OCI-LY1 (cell line): ENCODE data around the gene VWA5B1.

Source experiments
- H2AFZ ChIP-seq: fragments of 200-600 bp; sonication (generic), shearing (Covaris generic); 2 replicates; pipeline ENCODE4 v1.6.0; 2014; ENCODE audit warnings: antibody characterized with exemption, mild to moderate bottlenecking, low read length
- H3F3A ChIP-seq: fragments of 200-600 bp; sonication (generic), shearing (Covaris generic); 2 replicates; pipeline ENCODE4 v1.6.0; 2014; ENCODE audit warnings: mild to moderate bottlenecking, antibody characterized with exemption, low read length, moderate library complexity; ENCODE audit not compliant: insufficient read depth
- H3K27ac ChIP-seq: fragments of 200-600 bp; sonication (generic); 2 replicates; pipeline ENCODE4 v1.5.1; 2014; ENCODE audit warnings: low read length, mixed run types, mild to moderate bottlenecking, low read depth; ENCODE audit not compliant: poor library complexity, severe bottlenecking
- H3K27me3 ChIP-seq: fragments of 200-600 bp; sonication (generic); 2 replicates; pipeline ENCODE4 v1.6.0; 2014; ENCODE audit warnings: antibody characterized with exemption, mild to moderate bottlenecking, low read length, moderate library complexity; ENCODE audit not compliant: insufficient read depth
- H3K36me3 ChIP-seq: fragments of 200-600 bp; sonication (generic); 2 replicates; pipeline ENCODE4 v1.6.1; 2014; ENCODE audit warnings: mild to moderate bottlenecking, antibody characterized with exemption, low read length, moderate library complexity, mixed read lengths; ENCODE audit not compliant: insufficient read depth
- H3K4me1 ChIP-seq: fragments of 200-600 bp; sonication (generic); 2 replicates; pipeline ENCODE4 v1.5.1; 2014; ENCODE audit warnings: mild to moderate bottlenecking, low read length, moderate library complexity; ENCODE audit not compliant: insufficient read depth, severe bottlenecking
- H3K4me2 ChIP-seq: fragments of 200-600 bp; sonication (generic), shearing (Covaris generic); 2 replicates; pipeline ENCODE4 v1.6.1; 2014; ENCODE audit warnings: low read length
- H3K4me3 ChIP-seq: fragments of 200-600 bp; sonication (generic); 2 replicates; pipeline ENCODE4 v1.5.1; 2014; ENCODE audit warnings: low read length, low read depth, mild to moderate bottlenecking, mixed read lengths; ENCODE audit not compliant: poor library complexity, severe bottlenecking
- H3K79me2 ChIP-seq: fragments of 200-600 bp; shearing (Covaris generic); 2 replicates; pipeline ENCODE4 v1.6.1; 2016; ENCODE audit warnings: mixed run types, low read length, mixed read lengths; ENCODE audit not compliant: insufficient read depth
- H3K9ac ChIP-seq: fragments of 200-600 bp; sonication (generic), shearing (Covaris generic); 2 replicates; pipeline ENCODE4 v1.6.1; 2014; ENCODE audit warnings: mild to moderate bottlenecking, low read length, mixed read lengths
- H3K9me2 ChIP-seq: fragments of 200-600 bp; sonication (generic), shearing (Covaris generic); 2 replicates; pipeline ENCODE4 v1.6.1; 2014; ENCODE audit warnings: low read depth, mild to moderate bottlenecking, low read length, mixed read lengths
- H3K9me3 ChIP-seq: fragments of 200-600 bp; shearing (Covaris generic); 2 replicates; pipeline ENCODE4 v1.6.1; 2014; ENCODE audit warnings: low read length, mixed read lengths
- H4K20me1 ChIP-seq: fragments of 200-600 bp; sonication (generic), shearing (Covaris generic); 2 replicates; pipeline ENCODE4 v1.6.0; 2016; ENCODE audit warnings: mild to moderate bottlenecking, low read length; ENCODE audit not compliant: insufficient read depth
- CTCF ChIP-seq: fragments of 200-600 bp; sonication (generic), shearing (Covaris generic); IDR thresholded peaks from 2 replicates; pipeline ENCODE4 v1.5.1; 2017; ENCODE audit warnings: mild to moderate bottlenecking, antibody characterized with exemption, low read length, moderate library complexity, mixed read lengths
- EZH2 ChIP-seq: fragments of 200-600 bp; sonication (generic), shearing (Covaris generic); IDR thresholded peaks from 2 replicates; pipeline ENCODE4 v1.8.0; 2017; ENCODE audit warnings: borderline replicate concordance, mixed run types, mild to moderate bottlenecking, antibody characterized with exemption, low read length, moderate library complexity, mixed read lengths

The VWA5B1 gene

GRCh38 chr1:20399606-20400180 is 109.0 kb downstream of the VWA5B1 start:
- Histone ChIP-seq H2AFZ (no peak overlapping the region), H3K9me3 (0 out of 2 replicates have a peak, but pooled peaks cover 3% of the 10 kb centered on the region), H3K27me3 (peaks cover 7% of the 10 kb centered on the region; the same call in 1 of the 2 replicates), H3K4me2 (no peak overlapping the region), H3F3A (no peaks in the 10 kb centered on the region), H3K4me3 (no peak overlapping the region), H3K27ac (no peak overlapping the region), H3K79me2 (no peaks in the 10 kb centered on the region), H3K9me2 (no peaks in the 10 kb centered on the region), H3K36me3 (no peaks in the 10 kb centered on the region), H3K4me1 (no peaks in the 10 kb centered on the region), H3K9ac (no peak overlapping the region), H4K20me1 (no peaks in the 10 kb centered on the region)
- no peak for TF ChIP-seq CTCF
- TF ChIP-seq EZH2: no peak

- Histone ChIP-seq H3K4me2 (no peak overlapping the region), H3K4me3 (no peak overlapping the region), H3K9ac (no peak overlapping the region), H3K79me2 (no peaks in the 10 kb centered on the region), H3F3A (no peaks in the 10 kb centered on the region), H3K4me1 (no peaks in the 10 kb centered on the region), H3K36me3 (no peaks in the 10 kb centered on the region), H3K27me3 (peaks cover 7% of the 10 kb centered on the region; the same call in 1 of the 2 replicates), H3K9me3 (0 out of 2 replicates have a peak, but pooled peaks cover under 1% of the 10 kb centered on the region), H2AFZ (no peak overlapping the region), H4K20me1 (no peaks in the 10 kb centered on the region), H3K9me2 (no peaks in the 10 kb centered on the region), H3K27ac (no peak overlapping the region)
- TF ChIP-seq CTCF: no peak
- no peak for TF ChIP-seq EZH2
Observed at GRCh38 chr1:20400341-20401177, 109.9 kb downstream of the VWA5B1 start.

GRCh38 chr1:20401405-20402010 is 110.8 kb downstream of the VWA5B1 start:
- TF ChIP-seq EZH2: no peak
- TF ChIP-seq CTCF: no peak
- Histone ChIP-seq H3K4me1 (no peaks in the 10 kb centered on the region), H3K9me3 (no peaks in the 10 kb centered on the region), H3K9ac (no peak overlapping the region), H3K9me2 (no peaks in the 10 kb centered on the region), H3F3A (no peaks in the 10 kb centered on the region), H3K4me3 (no peak overlapping the region), H3K79me2 (no peaks in the 10 kb centered on the region), H3K27ac (no peak overlapping the region), H3K27me3 (peaks cover 7% of the 10 kb centered on the region; the same call in 1 of the 2 replicates), H3K36me3 (no peaks in the 10 kb centered on the region), H3K4me2 (no peak overlapping the region), H4K20me1 (no peaks in the 10 kb centered on the region), H2AFZ (no peak overlapping the region)
